ENCODE measurements around the gene SLX9.
"Not testable (repeated sequence)": the region's sequence is repeated elsewhere in the genome, so short reads cannot be mapped to it uniquely, and the experiment has no call there.

Gene SLX9

DNA sequence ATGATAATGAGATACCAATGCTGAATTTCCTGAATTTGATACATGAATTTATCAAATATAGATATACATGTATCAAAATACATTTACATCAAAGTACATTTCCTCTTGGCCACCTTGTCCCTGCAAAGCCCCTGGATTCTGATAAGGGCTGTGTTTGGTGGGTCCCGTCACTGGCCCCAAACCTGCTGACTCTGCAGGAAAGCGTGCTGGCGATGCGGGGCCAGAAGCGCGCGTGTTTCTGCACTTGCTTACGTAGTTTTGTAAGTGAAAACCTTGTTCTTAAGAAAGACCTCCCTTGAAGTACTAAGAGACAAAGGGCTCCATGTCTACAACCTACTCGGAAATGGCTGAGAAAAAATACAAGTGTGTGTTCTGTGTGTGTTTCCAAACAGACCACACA lies 30.1 kb upstream of the SLX9 start:
- no peak for DNase-seq (ENCODE audit: low read depth, low spot score)
- no peaks in the 10 kb centered on the region; the same call in 1 of the 2 replicates for H3K36me3 ChIP-seq (ENCODE audit: control insufficient read depth, insufficient read depth, low read length)
- no CpG with 5 or more reads among the region's 9 CpGs for WGBS (ENCODE audit: insufficient coverage, insufficient read length)
- H3K4me1 ChIP-seq (ENCODE audit: control insufficient read depth, insufficient read depth, low read length) = no peaks in the 10 kb centered on the region; the same call in 1 of the 2 replicates
- H3K9me3 ChIP-seq (ENCODE audit: control insufficient read depth, insufficient read depth, low read length) = no peaks in the 10 kb centered on the region
- H3K27me3 ChIP-seq (ENCODE audit: control insufficient read depth, insufficient read depth, low read length) = no peaks in the 10 kb centered on the region
- no peak overlapping the region for H3K27ac ChIP-seq (ENCODE audit: low read length)
- no peak overlapping the region for H3K4me3 ChIP-seq (ENCODE audit: low read length)

GRCh38 chr21:44910229-44911067 lies 29.4 kb upstream of the SLX9 start:
- Histone ChIP-seq H3K4me1 (ENCODE audit: control insufficient read depth, insufficient read depth, low read length) (no peaks in the 10 kb centered on the region; the same call in 1 of the 2 replicates), H3K27ac (ENCODE audit: low read length) (no peak overlapping the region), H3K27me3 (ENCODE audit: control insufficient read depth, insufficient read depth, low read length) (no peaks in the 10 kb centered on the region), H3K9me3 (ENCODE audit: control insufficient read depth, insufficient read depth, low read length) (no peaks in the 10 kb centered on the region), H3K4me3 (ENCODE audit: low read length) (no peak overlapping the region), H3K36me3 (ENCODE audit: control insufficient read depth, insufficient read depth, low read length) (no peaks in the 10 kb centered on the region)
- no peak for DNase-seq (ENCODE audit: low read depth, low spot score)
- WGBS (ENCODE audit: insufficient coverage, insufficient read length) = no CpG with 5 or more reads among the region's 27 CpGs

DNA sequence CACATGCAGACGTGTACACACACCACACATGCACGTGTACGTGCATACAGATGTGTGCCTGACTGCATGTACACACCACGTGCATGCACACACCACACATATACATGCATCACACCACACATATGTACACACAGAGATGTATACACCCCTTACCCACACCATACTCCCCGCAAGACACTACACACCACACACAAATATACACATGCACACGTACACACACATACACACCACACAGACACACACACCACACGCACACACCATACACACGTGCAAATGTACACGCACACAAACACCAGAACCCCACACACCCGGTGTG lies 28.8 kb upstream of the SLX9 start:
- H3K9me3 ChIP-seq (ENCODE audit: control insufficient read depth, insufficient read depth, low read length) = no peaks in the 10 kb centered on the region
- DNase-seq (ENCODE audit: low read depth, low spot score) = no peak
- no peaks in the 10 kb centered on the region for H3K36me3 ChIP-seq (ENCODE audit: control insufficient read depth, insufficient read depth, low read length)
- no peaks in the 10 kb centered on the region; the same call in 1 of the 2 replicates for H3K4me1 ChIP-seq (ENCODE audit: control insufficient read depth, insufficient read depth, low read length)
- H3K4me3 ChIP-seq (ENCODE audit: low read length) = no peak overlapping the region
- WGBS (ENCODE audit: insufficient coverage, insufficient read length) = no CpG with 5 or more reads among the region's 10 CpGs
- no peak overlapping the region for H3K27ac ChIP-seq (ENCODE audit: low read length)
- H3K27me3 ChIP-seq (ENCODE audit: control insufficient read depth, insufficient read depth, low read length) = no peaks in the 10 kb centered on the region

- H3K4me3 ChIP-seq (ENCODE audit: low read length) = no peak overlapping the region
- no peaks in the 10 kb centered on the region for H3K36me3 ChIP-seq (ENCODE audit: control insufficient read depth, insufficient read depth, low read length)
- no peaks in the 10 kb centered on the region for H3K27me3 ChIP-seq (ENCODE audit: control insufficient read depth, insufficient read depth, low read length)
- no peak for DNase-seq (ENCODE audit: low read depth, low spot score)
- H3K27ac ChIP-seq (ENCODE audit: low read length) = no peak overlapping the region
- H3K4me1 ChIP-seq (ENCODE audit: control insufficient read depth, insufficient read depth, low read length) = no peaks in the 10 kb centered on the region; the same call in 1 of the 2 replicates
- no CpG with 5 or more reads among the region's 19 CpGs for WGBS (ENCODE audit: insufficient coverage, insufficient read length)
- no peaks in the 10 kb centered on the region for H3K9me3 ChIP-seq (ENCODE audit: control insufficient read depth, insufficient read depth, low read length)
Measured at GRCh38 chr21:44911384-44912157, 28.3 kb upstream of the SLX9 start.

GRCh38 chr21:44912158-44912473 lies 27.7 kb upstream of the SLX9 start:
- DNase-seq (ENCODE audit: low read depth, low spot score) = no peak
- H3K9me3 ChIP-seq (ENCODE audit: control insufficient read depth, insufficient read depth, low read length) = no peaks in the 10 kb centered on the region
- no CpG with 5 or more reads among the region's 8 CpGs for WGBS (ENCODE audit: insufficient coverage, insufficient read length)
- H3K36me3 ChIP-seq (ENCODE audit: control insufficient read depth, insufficient read depth, low read length) = no peaks in the 10 kb centered on the region
- H3K27me3 ChIP-seq (ENCODE audit: control insufficient read depth, insufficient read depth, low read length) = no peaks in the 10 kb centered on the region
- H3K4me3 ChIP-seq (ENCODE audit: low read length) = no peak overlapping the region
- no peak overlapping the region for H3K27ac ChIP-seq (ENCODE audit: low read length)
- no peaks in the 10 kb centered on the region; the same call in 1 of the 2 replicates for H3K4me1 ChIP-seq (ENCODE audit: control insufficient read depth, insufficient read depth, low read length)

DNA sequence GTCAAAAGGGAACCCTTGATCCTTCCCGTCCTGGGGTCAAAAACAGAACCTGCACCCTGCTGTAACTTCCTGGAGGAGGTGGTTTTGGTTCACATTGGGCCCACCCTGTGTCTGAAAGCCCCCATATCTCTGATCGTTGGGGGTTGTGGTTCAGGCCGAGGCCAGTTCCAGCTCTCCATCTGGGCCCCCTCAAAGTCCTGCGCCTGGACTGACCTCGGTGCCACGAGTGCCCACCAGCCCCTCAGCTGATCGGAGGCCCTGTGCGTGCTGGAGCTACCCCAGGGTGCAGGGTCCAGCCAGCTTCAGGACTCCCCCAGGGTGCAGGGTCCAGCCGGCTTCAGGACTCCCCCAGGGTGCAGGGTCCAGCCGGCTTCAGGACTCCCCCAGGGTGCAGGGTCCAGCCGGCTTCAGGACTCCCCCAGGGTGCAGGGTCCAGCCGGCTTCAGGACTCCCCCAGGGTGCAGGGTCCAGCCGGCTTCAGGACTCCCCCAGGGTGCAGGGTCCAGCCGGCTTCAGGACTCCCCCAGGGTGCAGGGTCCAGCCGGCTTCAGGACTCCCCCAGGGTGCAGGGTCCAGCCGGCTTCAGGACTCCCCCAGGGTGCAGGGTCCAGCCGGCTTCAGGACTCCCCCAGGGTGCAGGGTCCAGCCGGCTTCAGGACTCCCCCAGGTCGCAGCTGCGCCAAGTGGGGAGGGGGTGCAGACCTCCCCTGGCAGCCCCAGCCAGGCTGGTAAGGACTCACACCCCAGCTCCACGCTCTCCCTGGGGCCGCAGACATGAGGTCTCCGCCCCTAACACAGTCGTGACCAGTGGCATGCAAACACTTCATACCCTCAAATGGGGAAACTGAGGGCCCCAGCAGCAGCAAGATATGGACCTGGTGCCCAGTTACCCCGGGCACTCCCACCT lies 27.1 kb upstream of the SLX9 start:
- not testable (repeated sequence) for H3K9me3 ChIP-seq (ENCODE audit: control insufficient read depth, insufficient read depth, low read length); H3K4me1 ChIP-seq (ENCODE audit: control insufficient read depth, insufficient read depth, low read length); H3K4me3 ChIP-seq (ENCODE audit: low read length); H3K27ac ChIP-seq (ENCODE audit: low read length); DNase-seq (ENCODE audit: low read depth, low spot score); H3K36me3 ChIP-seq (ENCODE audit: control insufficient read depth, insufficient read depth, low read length); H3K27me3 ChIP-seq (ENCODE audit: control insufficient read depth, insufficient read depth, low read length)
- no CpG with 5 or more reads among the region's 25 CpGs for WGBS (ENCODE audit: insufficient coverage, insufficient read length)

- WGBS (ENCODE audit: insufficient coverage, insufficient read length) = no CpG with 5 or more reads among the region's 7 CpGs
- H3K27me3 ChIP-seq (ENCODE audit: control insufficient read depth, insufficient read depth, low read length) = no peaks in the 10 kb centered on the region
- H3K4me3 ChIP-seq (ENCODE audit: low read length) = no peak overlapping the region
- no peak for DNase-seq (ENCODE audit: low read depth, low spot score)
- no peak overlapping the region for H3K27ac ChIP-seq (ENCODE audit: low read length)
- H3K9me3 ChIP-seq (ENCODE audit: control insufficient read depth, insufficient read depth, low read length) = no peaks in the 10 kb centered on the region
- H3K36me3 ChIP-seq (ENCODE audit: control insufficient read depth, insufficient read depth, low read length) = no peaks in the 10 kb centered on the region
- H3K4me1 ChIP-seq (ENCODE audit: control insufficient read depth, insufficient read depth, low read length) = no peaks in the 10 kb centered on the region
Measured at GRCh38 chr21:44913425-44914175, 26.2 kb upstream of the SLX9 start.

DNA sequence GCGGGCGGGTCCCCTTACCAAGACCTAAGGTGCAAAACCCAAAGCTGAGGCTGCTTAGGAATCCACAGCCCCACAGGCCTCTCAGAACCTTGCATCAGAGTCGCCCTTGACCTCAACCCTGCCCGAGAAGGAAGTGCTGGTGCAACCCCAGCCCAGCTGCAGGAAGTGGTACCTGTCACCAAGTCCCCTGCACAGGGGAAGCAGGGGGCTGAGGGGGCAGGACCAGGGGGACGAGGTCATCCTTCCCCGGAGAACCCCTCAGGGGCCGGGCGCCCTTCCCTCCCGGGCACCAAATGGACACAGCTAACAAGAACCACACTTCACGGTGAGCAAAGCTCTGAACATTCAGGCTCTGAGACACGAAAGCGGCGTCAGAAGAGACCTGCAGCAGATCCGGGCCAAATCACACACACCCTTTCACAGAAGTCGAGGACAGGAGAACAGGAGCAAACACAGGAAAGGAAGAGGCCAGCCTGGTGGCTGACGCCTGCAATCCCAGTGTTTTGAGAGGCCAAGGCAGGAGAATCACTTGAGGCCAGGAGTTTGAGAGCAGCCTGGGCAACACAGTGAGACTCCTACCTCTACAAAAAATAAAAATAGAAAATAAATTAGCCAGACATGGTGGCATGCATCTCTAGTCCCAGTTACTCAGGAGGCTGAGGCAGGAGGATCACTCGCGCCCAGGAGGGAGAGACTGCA lies 25.5 kb upstream of the SLX9 start:
- no peak overlapping the region for H3K4me3 ChIP-seq (ENCODE audit: low read length)
- no peaks in the 10 kb centered on the region for H3K27me3 ChIP-seq (ENCODE audit: control insufficient read depth, insufficient read depth, low read length)
- no CpG with 5 or more reads among the region's 18 CpGs for WGBS (ENCODE audit: insufficient coverage, insufficient read length)
- DNase-seq (ENCODE audit: low read depth, low spot score) = no peak
- H3K27ac ChIP-seq (ENCODE audit: low read length) = no peak overlapping the region
- H3K9me3 ChIP-seq (ENCODE audit: control insufficient read depth, insufficient read depth, low read length) = no peaks in the 10 kb centered on the region
- no peaks in the 10 kb centered on the region for H3K36me3 ChIP-seq (ENCODE audit: control insufficient read depth, insufficient read depth, low read length)
- H3K4me1 ChIP-seq (ENCODE audit: control insufficient read depth, insufficient read depth, low read length) = no peaks in the 10 kb centered on the region

- H3K9me3 ChIP-seq (ENCODE audit: control insufficient read depth, insufficient read depth, low read length) = no peaks in the 10 kb centered on the region
- WGBS (ENCODE audit: insufficient coverage, insufficient read length) = no CpG with 5 or more reads among the region's 7 CpGs
- DNase-seq (ENCODE audit: low read depth, low spot score) = no peak
- H3K4me3 ChIP-seq (ENCODE audit: low read length) = no peak overlapping the region
- no peaks in the 10 kb centered on the region for H3K27me3 ChIP-seq (ENCODE audit: control insufficient read depth, insufficient read depth, low read length)
- peaks cover 2% of the 10 kb centered on the region for H3K4me1 ChIP-seq (ENCODE audit: control insufficient read depth, insufficient read depth, low read length)
- H3K36me3 ChIP-seq (ENCODE audit: control insufficient read depth, insufficient read depth, low read length) = no peaks in the 10 kb centered on the region
- H3K27ac ChIP-seq (ENCODE audit: low read length) = no peak overlapping the region
Measured at GRCh38 chr21:44916965-44917364, 22.9 kb upstream of the SLX9 start.
